Bronchial epithelial cell (primary cell): ENCODE data around the gene SERPINB7. TPM values are rescaled to one million over a fixed set of nuclear protein-coding genes. Genes with fewer than 3 reads are reported as not detected.
"Not testable (repeated sequence)": the region's sequence is repeated elsewhere in the genome, so short reads cannot be mapped to it uniquely, and the experiment has no call there.

Experiments
- DNase-seq: peaks from one replicate; pipeline ENCODE4 v3.0.0-alpha.2; 2010; ENCODE audit warnings: low read depth
- FAIRE-seq: peaks from 2 replicates; lab custom pipeline; 2011; peaks lifted over from hg19 to GRCh38; lab: Jason Lieb, UNC
- H3K27me3 ChIP-seq: 2 replicates; pipeline ENCODE4 v1.5.1; 2011; ENCODE audit warnings: low read length; ENCODE audit not compliant: control insufficient read depth, insufficient read depth
- H3K36me3 ChIP-seq: 2 replicates; pipeline ENCODE4 v1.5.1; 2011; ENCODE audit warnings: low read length; ENCODE audit not compliant: control insufficient read depth, insufficient read depth
- H3K4me3 ChIP-seq: 2 replicates; pipeline ENCODE4 v1.5.1; 2011; ENCODE audit warnings: mild to moderate bottlenecking, low read depth, low read length, control low read depth
- total RNA-seq: library from RNA; depleted of rRNA; stranded (reverse); fragments of >200 nt; gene quantifications from 2 replicates; pipeline ENCODE4 v1.2.1, GENCODE V29; 2014
- TF ChIP-seq, protein P1 (sequence below): IDR thresholded peaks from 2 replicates; pipeline ENCODE4 v1.5.1; 2011; ENCODE audit warnings: mild to moderate bottlenecking, moderate library complexity, low read length, control low read depth, inconsistent platforms; ENCODE audit not compliant: insufficient read depth, severe bottlenecking

Gene SERPINB7
- total RNA-seq, 1 donor from 2014 or later: 25.0 TPM

DNA sequence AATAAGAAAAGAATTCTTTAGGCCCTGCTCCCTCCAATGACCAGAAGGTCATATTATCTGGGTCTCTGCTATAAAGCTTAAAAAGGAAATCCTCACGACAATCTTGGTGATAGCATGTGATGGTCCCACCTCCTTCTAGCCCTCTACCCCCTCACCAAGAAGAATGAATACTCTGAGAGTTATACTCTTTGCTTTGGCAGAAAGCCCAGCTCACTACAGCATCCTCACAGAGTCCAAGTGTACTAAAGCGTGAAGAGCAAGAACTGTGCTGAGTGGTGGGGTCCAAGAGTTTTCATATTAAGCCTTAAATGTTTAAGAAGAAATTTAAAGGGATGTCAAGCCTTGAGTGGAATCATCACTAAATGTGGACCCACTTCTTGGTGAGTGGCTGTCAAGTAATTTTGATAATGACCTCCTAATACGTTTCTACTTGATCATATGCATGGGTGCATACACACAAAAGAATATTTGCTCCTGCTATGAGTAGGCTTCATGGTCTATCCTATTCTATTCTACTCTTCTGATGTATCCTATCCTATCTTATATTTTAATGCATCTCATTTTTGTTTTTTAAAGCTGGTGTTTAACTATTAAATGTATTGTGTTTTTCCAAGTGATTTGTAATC lies 16.5 kb upstream of the SERPINB7 start:
- no peaks in the 10 kb centered on the region for H3K27me3 ChIP-seq
- no peaks in the 10 kb centered on the region for H3K36me3 ChIP-seq
- FAIRE-seq (no peak), DNase-seq (no peak)
- TF ChIP-seq, protein P1, sequence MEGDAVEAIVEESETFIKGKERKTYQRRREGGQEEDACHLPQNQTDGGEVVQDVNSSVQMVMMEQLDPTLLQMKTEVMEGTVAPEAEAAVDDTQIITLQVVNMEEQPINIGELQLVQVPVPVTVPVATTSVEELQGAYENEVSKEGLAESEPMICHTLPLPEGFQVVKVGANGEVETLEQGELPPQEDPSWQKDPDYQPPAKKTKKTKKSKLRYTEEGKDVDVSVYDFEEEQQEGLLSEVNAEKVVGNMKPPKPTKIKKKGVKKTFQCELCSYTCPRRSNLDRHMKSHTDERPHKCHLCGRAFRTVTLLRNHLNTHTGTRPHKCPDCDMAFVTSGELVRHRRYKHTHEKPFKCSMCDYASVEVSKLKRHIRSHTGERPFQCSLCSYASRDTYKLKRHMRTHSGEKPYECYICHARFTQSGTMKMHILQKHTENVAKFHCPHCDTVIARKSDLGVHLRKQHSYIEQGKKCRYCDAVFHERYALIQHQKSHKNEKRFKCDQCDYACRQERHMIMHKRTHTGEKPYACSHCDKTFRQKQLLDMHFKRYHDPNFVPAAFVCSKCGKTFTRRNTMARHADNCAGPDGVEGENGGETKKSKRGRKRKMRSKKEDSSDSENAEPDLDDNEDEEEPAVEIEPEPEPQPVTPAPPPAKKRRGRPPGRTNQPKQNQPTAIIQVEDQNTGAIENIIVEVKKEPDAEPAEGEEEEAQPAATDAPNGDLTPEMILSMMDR: no peak
- no peak overlapping the region for H3K4me3 ChIP-seq

DNA sequence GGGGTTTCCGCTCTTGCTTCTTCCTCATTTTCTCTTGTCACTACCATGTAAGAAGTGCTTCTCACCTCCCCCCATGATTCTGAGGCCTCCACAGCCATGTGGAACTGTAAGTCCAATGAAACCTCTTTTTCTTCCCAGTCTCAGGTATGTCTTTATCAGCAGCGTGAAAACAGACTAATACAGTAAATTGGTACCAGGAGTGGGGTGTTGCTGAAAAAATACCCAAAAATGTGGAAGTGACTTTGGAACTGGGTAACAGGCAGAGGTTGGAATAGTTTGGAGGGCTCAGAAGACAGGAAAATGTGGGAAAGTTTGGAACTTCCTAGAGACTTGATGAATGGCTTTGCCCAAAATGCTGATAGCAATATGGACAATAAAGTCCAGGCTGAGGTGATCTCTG lies 15.4 kb upstream of the SERPINB7 start:
- H3K36me3 ChIP-seq, DNase-seq, H3K27me3 ChIP-seq, FAIRE-seq, H3K4me3 ChIP-seq: not testable (repeated sequence)

DNA sequence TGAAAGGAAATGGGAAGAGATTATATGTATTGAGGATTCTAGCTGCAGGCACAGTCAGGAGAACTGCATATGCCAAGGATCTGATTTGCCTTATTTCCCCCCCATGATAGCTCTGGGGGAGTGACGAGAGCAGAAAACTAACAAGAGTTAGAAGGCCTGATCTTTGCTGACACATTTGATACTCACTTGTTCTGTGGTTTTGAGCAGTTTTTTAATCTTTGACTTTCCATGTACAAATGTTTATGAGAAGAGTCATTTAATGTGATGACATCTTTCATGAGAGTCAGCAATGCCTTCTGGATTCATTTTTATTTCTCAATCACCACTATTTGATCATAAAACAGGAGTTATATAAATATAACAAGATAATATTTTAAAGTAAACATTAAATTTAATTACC lies 12.7 kb upstream of the SERPINB7 start:
- peak; percentile 83 for DNase-seq
- no peak overlapping the region for H3K4me3 ChIP-seq
- H3K36me3 ChIP-seq: no peaks in the 10 kb centered on the region
- FAIRE-seq: no peak
- TF ChIP-seq, protein P1: no peak
- no peaks in the 10 kb centered on the region for H3K27me3 ChIP-seq

DNA sequence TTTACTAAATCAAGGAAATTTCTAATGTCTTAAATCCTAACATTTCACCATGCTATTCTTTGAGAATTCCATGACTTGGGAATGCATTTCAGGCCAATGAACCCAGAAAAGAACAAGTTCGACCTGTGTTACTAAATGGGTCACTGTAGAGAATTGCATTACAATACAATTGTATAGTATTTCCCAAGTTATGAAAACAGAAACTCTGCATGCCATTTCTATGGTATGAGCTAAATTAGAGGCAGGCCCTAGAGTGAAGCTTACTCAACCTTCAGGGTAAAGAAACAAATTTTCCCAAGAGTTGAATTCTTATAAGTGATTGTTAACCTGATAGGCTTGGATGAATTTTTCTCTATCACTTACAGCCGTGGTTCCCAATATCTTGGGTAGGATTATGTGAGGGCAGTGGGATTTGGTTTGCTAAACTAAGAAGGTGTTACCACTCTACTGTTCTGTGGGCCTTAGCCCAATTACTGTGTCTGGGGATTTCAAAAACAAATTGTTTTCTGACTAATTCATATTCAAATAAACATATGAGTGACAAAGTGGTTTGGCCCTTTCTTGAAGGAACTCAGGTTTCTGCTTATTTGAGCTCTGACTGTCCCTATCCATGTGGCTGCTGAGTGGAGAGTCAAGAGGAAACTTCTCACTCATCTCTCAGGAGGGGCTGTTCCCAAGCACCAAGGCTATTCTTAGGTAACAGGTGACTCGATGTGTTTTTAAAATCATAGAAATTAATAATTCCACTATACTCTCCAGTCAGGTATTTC lies 11.2 kb upstream of the SERPINB7 start:
- FAIRE-seq (no peak), DNase-seq (peak; percentile 53)
- Histone ChIP-seq H3K4me3 (no peak overlapping the region), H3K27me3 (no peaks in the 10 kb centered on the region), H3K36me3 (no peaks in the 10 kb centered on the region)
- TF ChIP-seq, protein P1: no peak

DNA sequence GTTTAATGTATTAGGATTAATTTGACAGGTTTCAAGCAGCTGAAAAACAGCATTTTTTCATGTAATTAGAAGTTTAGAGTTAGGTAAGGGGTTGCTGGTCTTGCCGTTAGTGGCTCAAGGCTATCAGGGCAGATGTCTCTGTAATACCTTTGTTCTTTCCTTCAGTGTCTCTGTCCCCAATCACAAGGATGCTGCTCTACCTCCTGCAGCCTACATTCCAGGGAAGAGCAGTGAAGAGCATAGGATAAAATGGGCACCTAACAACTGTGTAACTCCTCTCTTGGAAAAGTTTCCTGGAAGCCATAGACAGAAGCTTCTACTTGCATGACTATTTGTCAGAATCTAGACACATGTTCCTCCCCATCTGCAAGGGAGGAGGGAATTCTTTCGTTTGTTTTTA lies 9.4 kb upstream of the SERPINB7 start:
- Histone ChIP-seq H3K36me3 (no peaks in the 10 kb centered on the region), H3K27me3 (no peaks in the 10 kb centered on the region), H3K4me3 (no peak overlapping the region)
- DNase-seq (no peak), FAIRE-seq (no peak)
- TF ChIP-seq, protein P1: no peak

DNA sequence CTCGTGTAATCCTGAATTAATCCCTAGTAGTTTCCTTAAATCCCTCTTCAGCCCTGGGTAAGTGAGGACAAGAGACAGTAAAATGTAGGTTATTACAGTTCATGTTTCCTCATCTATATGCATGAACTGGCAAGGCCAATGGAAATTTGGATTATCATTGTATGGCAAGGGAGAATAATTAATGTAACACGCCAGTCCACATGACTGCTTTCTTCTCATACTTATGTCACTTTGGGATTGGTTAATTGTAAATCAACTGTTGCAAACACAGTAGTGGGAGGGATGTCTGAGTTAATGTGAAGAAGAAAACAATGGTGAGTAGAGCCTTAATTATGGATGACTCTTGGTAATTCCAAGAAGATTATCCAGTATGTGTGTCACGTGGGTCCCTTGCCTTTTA lies 1.7 kb upstream of the SERPINB7 start:
- FAIRE-seq (no peak), DNase-seq (no peak)
- Histone ChIP-seq H3K36me3 (no peaks in the 10 kb centered on the region), H3K4me3 (no peak overlapping the region), H3K27me3 (no peaks in the 10 kb centered on the region)
- TF ChIP-seq, protein P1: no peak
